Measurements from ENCODE around the gene PSME2.

The PSME2 gene

GRCh38 chr14:24182110-24182882 is 35.9 kb upstream of the PSME2 start:
- no peak for DNase-seq (ENCODE audit: low read depth in 1 of 2, low spot score in 1 of 2)
- H3K4me3 ChIP-seq (replicated peaks; ENCODE audit: insufficient read depth, low read length): no peak overlapping the region
- no peak for TF ChIP-seq POLR2AphosphoS5 (IDR thresholded peaks at IDR 0.05; ENCODE audit: low read depth)
- no peak for TF ChIP-seq GABPA (IDR thresholded peaks at IDR 0.05; ENCODE audit: low read depth)
- no peak overlapping the region for H3K27ac ChIP-seq (replicated peaks)
- H3K27me3 ChIP-seq (ENCODE audit: insufficient read depth, poor library complexity, severe bottlenecking): no peaks in the 10 kb centered on the region

- H3K27me3 ChIP-seq (ENCODE audit: insufficient read depth, poor library complexity, severe bottlenecking): no peaks in the 10 kb centered on the region
- H3K4me3 ChIP-seq (replicated peaks; ENCODE audit: insufficient read depth, low read length): no peak overlapping the region
- TF ChIP-seq GABPA (IDR thresholded peaks at IDR 0.05; ENCODE audit: low read depth): no peak
- TF ChIP-seq CTCF (IDR thresholded peaks at IDR 0.05; ENCODE audit: insufficient read depth, low read length): no peak
- no peak for TF ChIP-seq SPI1 (IDR thresholded peaks at IDR 0.05; ENCODE audit: borderline replicate concordance, low read depth)
- no peak overlapping the region for H3K27ac ChIP-seq (replicated peaks)
- DNase-seq (ENCODE audit: low read depth in 1 of 2, low spot score in 1 of 2): no peak
These were observed 35.1 kb upstream of the PSME2 start for GRCh38 chr14:24181371-24182077.

GRCh38 chr14:24179961-24180796 is 33.8 kb upstream of the PSME2 start:
- TF ChIP-seq POLR2AphosphoS5 (IDR thresholded peaks at IDR 0.05; ENCODE audit: low read depth) (no peak), SPI1 (IDR thresholded peaks at IDR 0.05; ENCODE audit: borderline replicate concordance, low read depth) (no peak), GABPA (IDR thresholded peaks at IDR 0.05; ENCODE audit: low read depth) (no peak), REST (IDR thresholded peaks at IDR 0.05; ENCODE audit: insufficient replicate concordance, low read depth) (no peak), CTCF (IDR thresholded peaks at IDR 0.05; ENCODE audit: insufficient read depth, low read length) (no peak)
- H3K27me3 ChIP-seq (ENCODE audit: insufficient read depth, poor library complexity, severe bottlenecking): no peaks in the 10 kb centered on the region
- no peak overlapping the region for H3K4me3 ChIP-seq (replicated peaks; ENCODE audit: insufficient read depth, low read length)
- no peak overlapping the region for H3K27ac ChIP-seq (replicated peaks)
- DNase-seq (ENCODE audit: low read depth in 1 of 2, low spot score in 1 of 2): no peak

GRCh38 chr14:24179294-24179960 is 33.0 kb upstream of the PSME2 start:
- no peak for DNase-seq (ENCODE audit: low read depth in 1 of 2, low spot score in 1 of 2)
- no peaks in the 10 kb centered on the region for H3K27me3 ChIP-seq (ENCODE audit: insufficient read depth, poor library complexity, severe bottlenecking)
- H3K27ac ChIP-seq (replicated peaks): no peak overlapping the region
- no peak overlapping the region for H3K4me3 ChIP-seq (replicated peaks; ENCODE audit: insufficient read depth, low read length)
- TF ChIP-seq CTCF (IDR thresholded peaks at IDR 0.05; ENCODE audit: insufficient read depth, low read length): no peak
- no peak for TF ChIP-seq REST (IDR thresholded peaks at IDR 0.05; ENCODE audit: insufficient replicate concordance, low read depth)
- TF ChIP-seq GABPA (IDR thresholded peaks at IDR 0.05; ENCODE audit: low read depth): no peak
- TF ChIP-seq POLR2AphosphoS5 (IDR thresholded peaks at IDR 0.05; ENCODE audit: low read depth): no peak
- no peak for TF ChIP-seq SPI1 (IDR thresholded peaks at IDR 0.05; ENCODE audit: borderline replicate concordance, low read depth)
